ENCODE results near the gene SLMAP.

The SLMAP gene

DNA sequence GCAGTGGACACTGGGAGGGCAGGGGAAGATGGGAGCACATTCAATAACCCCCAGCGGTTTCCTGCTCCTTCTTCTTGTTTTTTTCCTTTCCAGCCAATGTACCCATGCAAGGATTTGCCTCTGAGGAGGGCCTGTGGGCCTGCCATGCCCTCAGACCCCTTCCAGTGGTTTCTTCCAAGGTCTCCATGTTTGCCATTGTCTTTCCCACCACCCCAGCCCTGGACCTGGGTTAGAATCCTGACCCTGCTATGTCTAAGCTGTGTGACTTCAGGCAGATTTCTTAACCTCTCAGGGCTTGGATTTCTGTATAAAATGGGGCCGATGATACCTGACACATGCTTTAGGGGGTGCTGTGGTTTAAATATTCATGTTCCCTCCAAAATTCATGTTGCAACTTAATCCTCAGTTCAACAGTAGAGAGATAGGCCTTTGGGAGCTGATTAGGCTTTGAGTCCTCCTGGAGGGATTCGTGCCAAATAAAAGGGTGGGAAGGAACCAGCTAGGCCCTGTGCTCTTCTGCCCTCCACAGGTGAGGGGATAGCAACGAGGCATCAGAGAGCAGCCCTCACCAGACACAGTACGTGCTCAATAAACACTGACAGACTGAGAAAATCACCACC, 205.8 kb downstream of the SLMAP start:
- no peak for DNase-seq
- no peak overlapping the region for H2BK12ac ChIP-seq (ENCODE audit: low read length)
- H3K9ac ChIP-seq (ENCODE audit: low read length): peak overlapping the region; percentile 7
- H4K8ac ChIP-seq (ENCODE audit: low read depth, low read length): no peak overlapping the region
- H3K4ac ChIP-seq (ENCODE audit: low read depth, low read length): no peak overlapping the region
- H3K79me2 ChIP-seq (ENCODE audit: control insufficient read depth, insufficient read depth, low read length, poor library complexity): no peaks in the 10 kb centered on the region
- peaks cover 12 to 21% of the 10 kb centered on the region in 2 experiments for H3K4me1 ChIP-seq (ENCODE audit: control insufficient read depth in 1 of 2, insufficient read depth in 2 of 2, low read length in 2 of 2)
- no peak overlapping the region for H2BK5ac ChIP-seq (ENCODE audit: low read depth, low read length, poor library complexity)
- H3K18ac ChIP-seq (ENCODE audit: low read length): no peak overlapping the region
- H3K9me3 ChIP-seq (ENCODE audit: insufficient read depth, low read depth, low read length): no peaks in the 10 kb centered on the region
- peak overlapping the region; percentile 57 for H2AK5ac ChIP-seq (ENCODE audit: low read length)
- H3K79me1 ChIP-seq (ENCODE audit: low read length): peaks cover 14% of the 10 kb centered on the region
- no peak overlapping the region for H3K23ac ChIP-seq (ENCODE audit: low read length)
- H3K27me3 ChIP-seq (ENCODE audit: insufficient read depth, low read length): no peaks in the 10 kb centered on the region
- no peak overlapping the region for H4K12ac ChIP-seq (ENCODE audit: low read depth, low read length)
- H2BK120ac ChIP-seq (ENCODE audit: insufficient read depth, low read length, poor library complexity): no peak overlapping the region
- H3K27ac ChIP-seq (ENCODE audit: low read depth, low read length): no peak overlapping the region
- no peak overlapping the region for H3K14ac ChIP-seq (ENCODE audit: low read length)
- no peaks in the 10 kb centered on the region for H3K36me3 ChIP-seq (ENCODE audit: control insufficient read depth in 1 of 2, insufficient read depth in 2 of 2, low read length in 2 of 2)
- H2AFZ ChIP-seq (ENCODE audit: insufficient read depth, low read length, poor library complexity): no peak overlapping the region
- no CpG with 5 or more reads among the region's 5 CpGs for WGBS (ENCODE audit: extremely low coverage, insufficient coverage, insufficient read length)
- H3K4me3 ChIP-seq (ENCODE audit: low read depth, low read length): no peak overlapping the region
- H4K91ac ChIP-seq (ENCODE audit: low read depth, low read length): peak overlapping the region; percentile 42
- no peak overlapping the region for H3K4me2 ChIP-seq (ENCODE audit: low read length)

DNA sequence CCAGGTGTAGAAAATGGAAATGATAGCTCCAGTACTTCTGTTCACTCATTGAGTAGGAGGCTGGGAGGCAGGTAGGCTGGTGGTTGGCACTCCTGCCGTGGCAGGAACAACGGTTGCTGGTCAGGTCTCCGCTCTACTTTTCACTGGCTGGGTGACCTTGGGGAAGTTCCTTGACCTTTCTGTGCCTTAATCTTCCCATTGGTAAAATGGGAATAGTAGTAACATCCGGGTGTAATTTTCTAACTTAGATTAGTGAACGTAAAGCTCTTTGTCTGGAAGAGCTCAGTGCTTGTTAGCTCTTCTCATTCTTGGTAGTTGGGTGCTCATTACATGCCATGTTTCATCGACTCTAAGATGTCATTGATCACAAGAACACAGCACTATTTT, 206.3 kb downstream of the SLMAP start:
- H3K9me3 ChIP-seq (ENCODE audit: insufficient read depth, low read depth, low read length): no peaks in the 10 kb centered on the region
- H2BK120ac ChIP-seq (ENCODE audit: insufficient read depth, low read length, poor library complexity): no peak overlapping the region
- H3K4me2 ChIP-seq (ENCODE audit: low read length): no peak overlapping the region
- H4K12ac ChIP-seq (ENCODE audit: low read depth, low read length): no peak overlapping the region
- no peak overlapping the region for H2BK5ac ChIP-seq (ENCODE audit: low read depth, low read length, poor library complexity)
- H3K9ac ChIP-seq (ENCODE audit: low read length): no peak overlapping the region
- H3K27ac ChIP-seq (ENCODE audit: low read depth, low read length): no peak overlapping the region
- no peak overlapping the region for H3K23ac ChIP-seq (ENCODE audit: low read length)
- H2AFZ ChIP-seq (ENCODE audit: insufficient read depth, low read length, poor library complexity): no peak overlapping the region
- peak overlapping the region; percentile 3 for H2BK12ac ChIP-seq (ENCODE audit: low read length)
- DNase-seq: no peak
- peak overlapping the region; percentile 7 for H4K91ac ChIP-seq (ENCODE audit: low read depth, low read length)
- H3K36me3 ChIP-seq (ENCODE audit: control insufficient read depth in 1 of 2, insufficient read depth in 2 of 2, low read length in 2 of 2): no peaks in the 10 kb centered on the region
- no peak overlapping the region for H3K4me3 ChIP-seq (ENCODE audit: low read depth, low read length)
- no peak overlapping the region for H3K18ac ChIP-seq (ENCODE audit: low read length)
- H3K14ac ChIP-seq (ENCODE audit: low read length): no peak overlapping the region
- H4K8ac ChIP-seq (ENCODE audit: low read depth, low read length): no peak overlapping the region
- no peak overlapping the region for H2AK5ac ChIP-seq (ENCODE audit: low read length)
- peaks cover 14% of the 10 kb centered on the region for H3K79me1 ChIP-seq (ENCODE audit: low read length)
- no CpG with 5 or more reads among the region's 6 CpGs for WGBS (ENCODE audit: extremely low coverage, insufficient coverage, insufficient read length)
- peaks cover 12 to 21% of the 10 kb centered on the region in 2 experiments for H3K4me1 ChIP-seq (ENCODE audit: control insufficient read depth in 1 of 2, insufficient read depth in 2 of 2, low read length in 2 of 2)
- no peaks in the 10 kb centered on the region for H3K79me2 ChIP-seq (ENCODE audit: control insufficient read depth, insufficient read depth, low read length, poor library complexity)
- H3K27me3 ChIP-seq (ENCODE audit: insufficient read depth, low read length): no peaks in the 10 kb centered on the region
- no peak overlapping the region for H3K4ac ChIP-seq (ENCODE audit: low read depth, low read length)

DNA sequence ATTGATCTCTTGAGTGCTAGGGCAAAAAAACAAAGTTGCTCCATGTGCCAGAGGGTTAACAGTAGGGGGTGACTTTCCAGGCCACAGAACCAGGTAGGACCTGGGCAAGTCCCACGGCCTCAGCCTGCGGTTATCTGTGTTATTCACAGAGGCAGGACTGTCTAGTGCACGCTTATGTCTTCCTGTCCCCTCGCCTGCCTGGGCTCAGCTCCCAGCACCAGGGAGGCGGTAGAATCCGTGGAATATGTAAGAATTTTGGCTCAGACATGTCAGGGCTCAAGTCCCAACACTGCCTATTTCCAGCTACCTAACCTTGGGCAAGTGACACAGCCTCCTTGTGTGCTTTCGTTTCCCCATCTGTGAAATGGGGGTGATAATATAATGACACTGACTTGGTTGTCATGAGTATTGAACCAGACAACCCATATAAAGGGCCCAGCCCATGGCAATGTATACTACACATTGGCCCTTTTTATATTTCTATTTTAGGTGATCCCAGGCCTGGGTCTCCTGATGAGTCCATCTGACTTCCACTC, 207.8 kb downstream of the SLMAP start:
- H4K8ac ChIP-seq (ENCODE audit: low read depth, low read length): no peak overlapping the region
- H3K4me2 ChIP-seq (ENCODE audit: low read length): no peak overlapping the region
- no peak overlapping the region for H3K27ac ChIP-seq (ENCODE audit: low read depth, low read length)
- H3K9ac ChIP-seq (ENCODE audit: low read length): no peak overlapping the region
- no peaks in the 10 kb centered on the region for H3K27me3 ChIP-seq (ENCODE audit: insufficient read depth, low read length)
- peaks cover 18% of the 10 kb centered on the region for H3K79me1 ChIP-seq (ENCODE audit: low read length)
- no peak overlapping the region for H2AFZ ChIP-seq (ENCODE audit: insufficient read depth, low read length, poor library complexity)
- H2BK12ac ChIP-seq (ENCODE audit: low read length): peak overlapping the region; percentile 56
- H2BK120ac ChIP-seq (ENCODE audit: insufficient read depth, low read length, poor library complexity): peak overlapping the region; percentile 41
- peak overlapping the region; percentile 54 for H4K91ac ChIP-seq (ENCODE audit: low read depth, low read length)
- peak overlapping the region; percentile 1 for H3K4me3 ChIP-seq (ENCODE audit: low read depth, low read length)
- no peak overlapping the region for H3K14ac ChIP-seq (ENCODE audit: low read length)
- no peak overlapping the region for H2AK5ac ChIP-seq (ENCODE audit: low read length)
- no peak for DNase-seq
- WGBS (ENCODE audit: extremely low coverage, insufficient coverage, insufficient read length): no CpG with 5 or more reads among the region's 7 CpGs
- peak overlapping the region; percentile 50 for H4K12ac ChIP-seq (ENCODE audit: low read depth, low read length)
- no peak overlapping the region for H2BK5ac ChIP-seq (ENCODE audit: low read depth, low read length, poor library complexity)
- H3K18ac ChIP-seq (ENCODE audit: low read length): peak overlapping the region; percentile 21
- H3K23ac ChIP-seq (ENCODE audit: low read length): no peak overlapping the region
- peaks cover 11 to 21% of the 10 kb centered on the region in 2 experiments for H3K4me1 ChIP-seq (ENCODE audit: control insufficient read depth in 1 of 2, insufficient read depth in 2 of 2, low read length in 2 of 2)
- H3K9me3 ChIP-seq (ENCODE audit: insufficient read depth, low read depth, low read length): no peaks in the 10 kb centered on the region
- H3K79me2 ChIP-seq (ENCODE audit: control insufficient read depth, insufficient read depth, low read length, poor library complexity): no peaks in the 10 kb centered on the region
- H3K4ac ChIP-seq (ENCODE audit: low read depth, low read length): no peak overlapping the region
- H3K36me3 ChIP-seq (ENCODE audit: control insufficient read depth in 1 of 2, insufficient read depth in 2 of 2, low read length in 2 of 2): no peaks in the 10 kb centered on the region

DNA sequence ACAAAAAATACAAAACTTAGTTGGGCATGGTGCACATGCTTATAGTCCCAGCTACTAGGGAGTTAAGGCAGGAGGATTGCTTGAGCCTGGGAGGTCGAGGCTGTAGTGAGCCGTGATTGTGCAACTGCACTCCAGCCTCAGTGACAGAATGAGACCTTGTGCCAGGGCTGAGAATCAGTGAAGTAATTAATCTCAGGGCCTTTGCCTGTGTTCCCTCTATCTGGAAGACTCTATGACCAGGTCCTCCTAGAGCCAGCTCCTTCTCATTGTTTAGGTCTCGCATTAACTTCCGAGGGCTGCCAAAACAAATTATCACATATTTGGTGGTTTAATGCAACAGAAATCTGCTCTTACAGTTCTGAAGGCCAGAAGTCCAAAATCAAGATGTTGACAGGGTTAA, 210.7 kb downstream of the SLMAP start:
- no peak overlapping the region for H2AK5ac ChIP-seq (ENCODE audit: low read length)
- H3K14ac ChIP-seq (ENCODE audit: low read length): no peak overlapping the region
- no peak overlapping the region for H3K4ac ChIP-seq (ENCODE audit: low read depth, low read length)
- no peak overlapping the region for H3K9ac ChIP-seq (ENCODE audit: low read length)
- no peak overlapping the region for H3K27ac ChIP-seq (ENCODE audit: low read depth, low read length)
- no peak overlapping the region for H4K8ac ChIP-seq (ENCODE audit: low read depth, low read length)
- no peak overlapping the region for H4K12ac ChIP-seq (ENCODE audit: low read depth, low read length)
- no peak overlapping the region for H2BK5ac ChIP-seq (ENCODE audit: low read depth, low read length, poor library complexity)
- H3K9me3 ChIP-seq (ENCODE audit: insufficient read depth, low read depth, low read length): no peaks in the 10 kb centered on the region
- H2BK12ac ChIP-seq (ENCODE audit: low read length): peak overlapping the region; percentile 34
- H3K4me1 ChIP-seq (ENCODE audit: control insufficient read depth in 1 of 2, insufficient read depth in 2 of 2, low read length in 2 of 2): peaks cover 6 to 13% of the 10 kb centered on the region in 2 experiments
- no peak overlapping the region for H3K23ac ChIP-seq (ENCODE audit: low read length)
- no peak for DNase-seq
- H3K27me3 ChIP-seq (ENCODE audit: insufficient read depth, low read length): no peaks in the 10 kb centered on the region
- no peak overlapping the region for H4K91ac ChIP-seq (ENCODE audit: low read depth, low read length)
- no peak overlapping the region for H2BK120ac ChIP-seq (ENCODE audit: insufficient read depth, low read length, poor library complexity)
- no peak overlapping the region for H3K18ac ChIP-seq (ENCODE audit: low read length)
- no peak overlapping the region for H2AFZ ChIP-seq (ENCODE audit: insufficient read depth, low read length, poor library complexity)
- peaks cover 19% of the 10 kb centered on the region for H3K79me1 ChIP-seq (ENCODE audit: low read length)
- H3K79me2 ChIP-seq (ENCODE audit: control insufficient read depth, insufficient read depth, low read length, poor library complexity): peaks cover 2% of the 10 kb centered on the region
- WGBS (ENCODE audit: extremely low coverage, insufficient coverage, insufficient read length): no CpG with 5 or more reads among the region's 4 CpGs
- no peak overlapping the region for H3K4me2 ChIP-seq (ENCODE audit: low read length)
- no peak overlapping the region for H3K4me3 ChIP-seq (ENCODE audit: low read depth, low read length)
- no peaks in the 10 kb centered on the region for H3K36me3 ChIP-seq (ENCODE audit: control insufficient read depth in 1 of 2, insufficient read depth in 2 of 2, low read length in 2 of 2)
